K562 (cell line): ENCODE data around the gene LZTR1. TPM values are rescaled to one million over a fixed set of nuclear protein-coding genes. Genes with fewer than 3 reads are reported as not detected.

Source experiments
- CBFA2T2 ChIP-seq: fragments of 450-650 bp; conservative IDR thresholded peaks from 2 replicates; pipeline ENCODE4 v1.6.1; 2017; ENCODE audit warnings: mild to moderate bottlenecking
- ETS2 ChIP-seq: IDR thresholded peaks from 2 replicates; pipeline ENCODE4 v1.6.1; 2016; ENCODE audit warnings: borderline replicate concordance, missing genetic modification characterization, mild to moderate bottlenecking, moderate library complexity, missing compliant biosample characterization; ENCODE audit not compliant: poor library complexity, severe bottlenecking
- HIVEP1 ChIP-seq: fragments of 250-450 bp; sonication (Bioruptor Pico); IDR thresholded peaks from 2 replicates; pipeline ENCODE4 v1.4.0; 2020; ENCODE audit warnings: mild to moderate bottlenecking
- KDM1A ChIP-seq, 2 experiments: fragments of 450-650 bp; IDR thresholded peaks; 2 replicates each; pipeline ENCODE4 v1.6.1; 2016; ENCODE audit warnings: mild to moderate bottlenecking in 2 of 2
- RAD51 ChIP-seq: fragments of 450-650 bp; IDR thresholded peaks from 2 replicates; pipeline ENCODE4 v1.7.1; 2016; ENCODE audit warnings: low read depth, mild to moderate bottlenecking, borderline replicate concordance
- RB1 ChIP-seq: fragments of 450-650 bp; IDR thresholded peaks from 2 replicates; pipeline ENCODE4 v1.6.1; 2017; ENCODE audit warnings: low read depth, mild to moderate bottlenecking
- SETDB1 ChIP-seq: IDR thresholded peaks from one replicate; pipeline ENCODE4 v1.6.1; 2012; ENCODE audit warnings: low read length, control low read depth, inconsistent platforms
- SRF ChIP-seq, 2 experiments: fragments of 250-450, 450-650 bp in 1 of 2; sonication (Bioruptor Pico) in 1 of 2; sonication (generic) in 1 of 2; formaldehyde crosslinking; IDR thresholded peaks; 2 replicates each; pipeline versions ENCODE4 v1.5.0 to v1.5.1; 2020 to 2022; ENCODE audit warnings: mild to moderate bottlenecking in 1 of 2, missing genetic modification reagents in 1 of 2
- SRSF1 ChIP-seq: fragments of 200-400 bp; formaldehyde crosslinking; IDR thresholded peaks from 2 replicates; pipeline ENCODE4 v1.6.1; 2017; ENCODE audit warnings: mild to moderate bottlenecking, low read depth, low read length, moderate library complexity
- ZNF23 ChIP-seq: fragments of 250-450 bp; sonication (Bioruptor Pico); IDR thresholded peaks from 2 replicates; pipeline ENCODE4 v1.4.0; 2020; ENCODE audit warnings: mild to moderate bottlenecking
- polyA plus RNA-seq, 8 experiments: library from polyadenylated mRNA; depleted of rRNA in 4 of 8; stranded (reverse) in 5 of 8; unstranded in 3 of 8; fragments of >200 nt; fragmentation: Nextera tagmentation in 2 of 8; fragmentation: Illumina TruSeq in 1 of 8; extraction: Ambion mirVana in 2 of 8; extraction: Trizol in 1 of 8; gene quantifications; 2 replicates each; pipeline versions ENCODE4 v1.2.1 to v1.2.3, GENCODE V29; 2011 to 2014; ENCODE audit warnings: inconsistent platforms in 1 of 8, missing spikeins in 1 of 8
- total RNA-seq, 7 experiments: library from RNA; depleted of rRNA in 6 of 7; stranded (reverse); fragments of >200 nt in 6 of 7; fragmentation: Illumina TruSeq in 2 of 7; extraction: Trizol in 2 of 7; gene quantifications; 2 replicates each; pipeline versions ENCODE4 v1.2.1 to v1.2.3, GENCODE V29; 2011 to 2021; ENCODE audit warnings: low replicate concordance in 1 of 7
- TF ChIP-seq, protein P1 (sequence below), 2 experiments: fragments of 450-650 bp; formaldehyde crosslinking in 1 of 2; IDR thresholded peaks; 2 replicates each; pipeline versions ENCODE4 v1.4.0 to v1.6.1; 2014 to 2020; ENCODE audit warnings: mild to moderate bottlenecking in 2 of 2, borderline replicate concordance in 1 of 2, low read depth in 1 of 2
- TF ChIP-seq, protein P2 (sequence below): fragments of 250-450 bp; sonication (Bioruptor Pico); IDR thresholded peaks from 2 replicates; pipeline ENCODE4 v1.8.0; 2022; ENCODE audit warnings: inconsistent platforms, mild to moderate bottlenecking, moderate library complexity, borderline replicate concordance
- TF ChIP-seq, protein P3 (sequence below): sonication (generic); formaldehyde crosslinking; IDR thresholded peaks from 2 replicates; pipeline ENCODE4 v1.8.1; 2022; ENCODE audit warnings: missing genetic modification reagents

The LZTR1 gene
- total and polyA plus RNA-seq, 9 of the 15 experiments (the other 6 are each of a cell fraction or from before 2014, with no cell fraction given), result 2.2 to 135 (median 63.0) TPM

DNA sequence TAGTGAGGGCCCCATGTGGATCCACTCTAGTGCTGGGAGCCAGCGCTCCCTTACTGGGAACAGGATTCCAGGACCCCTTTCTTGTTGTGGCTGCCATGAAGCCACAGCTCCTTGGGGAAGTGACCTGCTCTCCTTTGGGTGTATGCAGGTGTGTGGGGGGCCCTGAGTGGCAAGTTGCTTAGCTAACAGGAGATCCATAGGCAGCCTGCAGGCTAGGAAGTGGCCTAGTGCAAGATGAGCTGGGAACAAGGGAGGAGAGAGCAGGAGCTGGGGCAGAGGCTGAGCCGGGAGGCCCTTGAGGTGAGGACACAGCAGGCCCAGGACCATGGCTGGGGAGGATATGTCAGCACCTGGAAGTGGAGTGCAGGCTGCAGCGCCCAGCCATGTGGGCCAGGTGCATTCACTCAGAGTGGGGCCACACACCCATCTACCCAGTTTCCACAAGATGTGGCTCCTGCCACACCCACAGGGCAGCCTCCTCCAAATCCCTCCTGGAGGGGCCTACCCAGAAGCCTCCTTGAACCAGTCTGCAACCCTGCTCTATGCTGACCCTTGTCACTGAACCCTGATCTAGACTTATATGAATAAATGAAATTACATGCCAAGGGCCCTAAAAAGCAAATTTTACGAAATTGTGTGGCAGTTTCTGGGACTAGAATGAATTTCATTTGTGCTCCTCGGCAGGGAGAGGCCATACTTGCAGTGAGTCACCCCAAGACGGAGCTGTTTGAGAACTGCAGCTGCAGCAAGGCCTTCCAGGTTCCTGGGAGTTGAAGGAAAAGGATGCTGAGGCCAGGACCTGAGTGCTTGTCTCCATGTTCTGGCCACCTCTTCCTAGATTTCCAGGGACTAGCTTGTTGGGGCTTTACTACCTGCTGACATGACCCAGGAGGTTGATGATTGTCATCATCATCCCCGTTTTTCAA lies 16.6 kb downstream of the LZTR1 start (continued):
- TF ChIP-seq, protein P1, sequence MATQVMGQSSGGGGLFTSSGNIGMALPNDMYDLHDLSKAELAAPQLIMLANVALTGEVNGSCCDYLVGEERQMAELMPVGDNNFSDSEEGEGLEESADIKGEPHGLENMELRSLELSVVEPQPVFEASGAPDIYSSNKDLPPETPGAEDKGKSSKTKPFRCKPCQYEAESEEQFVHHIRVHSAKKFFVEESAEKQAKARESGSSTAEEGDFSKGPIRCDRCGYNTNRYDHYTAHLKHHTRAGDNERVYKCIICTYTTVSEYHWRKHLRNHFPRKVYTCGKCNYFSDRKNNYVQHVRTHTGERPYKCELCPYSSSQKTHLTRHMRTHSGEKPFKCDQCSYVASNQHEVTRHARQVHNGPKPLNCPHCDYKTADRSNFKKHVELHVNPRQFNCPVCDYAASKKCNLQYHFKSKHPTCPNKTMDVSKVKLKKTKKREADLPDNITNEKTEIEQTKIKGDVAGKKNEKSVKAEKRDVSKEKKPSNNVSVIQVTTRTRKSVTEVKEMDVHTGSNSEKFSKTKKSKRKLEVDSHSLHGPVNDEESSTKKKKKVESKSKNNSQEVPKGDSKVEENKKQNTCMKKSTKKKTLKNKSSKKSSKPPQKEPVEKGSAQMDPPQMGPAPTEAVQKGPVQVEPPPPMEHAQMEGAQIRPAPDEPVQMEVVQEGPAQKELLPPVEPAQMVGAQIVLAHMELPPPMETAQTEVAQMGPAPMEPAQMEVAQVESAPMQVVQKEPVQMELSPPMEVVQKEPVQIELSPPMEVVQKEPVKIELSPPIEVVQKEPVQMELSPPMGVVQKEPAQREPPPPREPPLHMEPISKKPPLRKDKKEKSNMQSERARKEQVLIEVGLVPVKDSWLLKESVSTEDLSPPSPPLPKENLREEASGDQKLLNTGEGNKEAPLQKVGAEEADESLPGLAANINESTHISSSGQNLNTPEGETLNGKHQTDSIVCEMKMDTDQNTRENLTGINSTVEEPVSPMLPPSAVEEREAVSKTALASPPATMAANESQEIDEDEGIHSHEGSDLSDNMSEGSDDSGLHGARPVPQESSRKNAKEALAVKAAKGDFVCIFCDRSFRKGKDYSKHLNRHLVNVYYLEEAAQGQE (IDR thresholded peaks at IDR 0.05; ENCODE audit: borderline replicate concordance), result no peak
- TF ChIP-seq, protein P1 (CRISPR knock-in tag; IDR thresholded peaks at IDR 0.05; ENCODE audit: low read depth), result 0 out of 2 replicates have a peak, but pooled peaks have one; percentile 48
- TF ChIP-seq, protein P2, sequence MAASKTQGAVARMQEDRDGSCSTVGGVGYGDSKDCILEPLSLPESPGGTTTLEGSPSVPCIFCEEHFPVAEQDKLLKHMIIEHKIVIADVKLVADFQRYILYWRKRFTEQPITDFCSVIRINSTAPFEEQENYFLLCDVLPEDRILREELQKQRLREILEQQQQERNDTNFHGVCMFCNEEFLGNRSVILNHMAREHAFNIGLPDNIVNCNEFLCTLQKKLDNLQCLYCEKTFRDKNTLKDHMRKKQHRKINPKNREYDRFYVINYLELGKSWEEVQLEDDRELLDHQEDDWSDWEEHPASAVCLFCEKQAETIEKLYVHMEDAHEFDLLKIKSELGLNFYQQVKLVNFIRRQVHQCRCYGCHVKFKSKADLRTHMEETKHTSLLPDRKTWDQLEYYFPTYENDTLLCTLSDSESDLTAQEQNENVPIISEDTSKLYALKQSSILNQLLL, result peak; percentile 35; the same call in 1 of the 2 replicates
- TF ChIP-seq RAD51 (no peak), RB1 (no peak), HIVEP1 (CRISPR knock-in tag) (peak; percentile 39; the same call in 1 of the 2 replicates), ZNF23 (0 out of 2 replicates have a peak, but pooled peaks have one; percentile 5), SETDB1 (peak; percentile 54), CBFA2T2 (no peak), KDM1A (IDR thresholded peaks at IDR 0.05) (no peak), SRF (CRISPR knock-in tag; IDR thresholded peaks at IDR 0.05) (peak in 1 of 2 experiments; percentile 2; a peak in 1 of 4 replicates), ETS2 (tag) (no peak), SRSF1 (no peak)
- TF ChIP-seq, protein P3, sequence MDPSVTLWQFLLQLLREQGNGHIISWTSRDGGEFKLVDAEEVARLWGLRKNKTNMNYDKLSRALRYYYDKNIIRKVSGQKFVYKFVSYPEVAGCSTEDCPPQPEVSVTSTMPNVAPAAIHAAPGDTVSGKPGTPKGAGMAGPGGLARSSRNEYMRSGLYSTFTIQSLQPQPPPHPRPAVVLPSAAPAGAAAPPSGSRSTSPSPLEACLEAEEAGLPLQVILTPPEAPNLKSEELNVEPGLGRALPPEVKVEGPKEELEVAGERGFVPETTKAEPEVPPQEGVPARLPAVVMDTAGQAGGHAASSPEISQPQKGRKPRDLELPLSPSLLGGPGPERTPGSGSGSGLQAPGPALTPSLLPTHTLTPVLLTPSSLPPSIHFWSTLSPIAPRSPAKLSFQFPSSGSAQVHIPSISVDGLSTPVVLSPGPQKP (CRISPR knock-in tag), result no peak
